Type B pancreatic cell (in vitro differentiated cells): ENCODE results near the gene CKAP2L. TPM values are rescaled to one million over a fixed set of nuclear protein-coding genes. Genes with fewer than 3 reads are reported as not detected.

Source experiments
- DNase-seq: peaks from one replicate; pipeline ENCODE4 v3.0.0; 2021; ENCODE audit warnings: mixed read lengths; ENCODE audit not compliant: unreplicated experiment; ENCODE audit errors: extremely low spot score
- H3K27ac Mint-ChIP-seq: 2 replicates; pipeline ENCODE4 v1.8.0; 2021; ENCODE audit warnings: mild to moderate bottlenecking, mixed read lengths
- H3K27me3 Mint-ChIP-seq: 2 replicates; pipeline ENCODE4 v1.8.0; 2021; ENCODE audit warnings: mixed read lengths
- H3K36me3 Mint-ChIP-seq: 2 replicates; pipeline ENCODE4 v1.8.0; 2021; ENCODE audit warnings: mixed read lengths
- H3K4me1 Mint-ChIP-seq: one replicate; pipeline ENCODE4 v1.8.0; 2021; ENCODE audit warnings: mixed read lengths; ENCODE audit not compliant: unreplicated experiment
- H3K4me3 Mint-ChIP-seq: 2 replicates; pipeline ENCODE4 v1.8.0; 2021; ENCODE audit warnings: mild to moderate bottlenecking, mixed read lengths
- H3K9me3 Mint-ChIP-seq: 2 replicates; pipeline ENCODE4 v1.8.0; 2021; ENCODE audit warnings: mixed read lengths
- CTCF ChIP-seq: fragments of 200-600 bp; sonication (generic); conservative IDR thresholded peaks from 2 replicates; pipeline ENCODE4 v1.5.0; 2021; ENCODE audit warnings: antibody characterized with exemption, mild to moderate bottlenecking
- total RNA-seq: library from RNA; stranded (reverse); gene quantifications from 2 replicates; pipeline ENCODE4 v1.2.1, GENCODE V29; 2021; ENCODE audit warnings: low replicate concordance

The CKAP2L gene
- total RNA-seq, 1 donor from 2014 or later = 25.4 TPM

- DNase-seq = no peak
- Mint-ChIP-seq H3K9me3 (no peaks in the 10 kb centered on the region), H3K4me1 (no peaks in the 10 kb centered on the region), H3K27me3 (peaks cover 7% of the 10 kb centered on the region), H3K27ac (no peak overlapping the region), H3K36me3 (no peaks in the 10 kb centered on the region), H3K4me3 (no peak overlapping the region)
- no peak for TF ChIP-seq CTCF
Observed at GRCh38 chr2:112733871-112734270, 30.5 kb downstream of the CKAP2L start.

GRCh38 chr2:112733456-112733855 lies 31.0 kb downstream of the CKAP2L start:
- no peak for DNase-seq
- Mint-ChIP-seq H3K4me3 (no peak overlapping the region), H3K27me3 (peaks cover 7% of the 10 kb centered on the region), H3K4me1 (no peaks in the 10 kb centered on the region), H3K36me3 (no peaks in the 10 kb centered on the region), H3K9me3 (no peaks in the 10 kb centered on the region), H3K27ac (no peak overlapping the region)
- no peak for TF ChIP-seq CTCF

- no peaks in the 10 kb centered on the region for H3K36me3 Mint-ChIP-seq
- peaks cover 4% of the 10 kb centered on the region for H3K4me1 Mint-ChIP-seq
- DNase-seq = no peak
- no peak overlapping the region for H3K4me3 Mint-ChIP-seq
- peaks cover 12% of the 10 kb centered on the region for H3K27me3 Mint-ChIP-seq
- no peaks in the 10 kb centered on the region for H3K9me3 Mint-ChIP-seq
- no peak for TF ChIP-seq CTCF
- H3K27ac Mint-ChIP-seq = no peak overlapping the region
Observed at GRCh38 chr2:112731479-112731878, 32.9 kb downstream of the CKAP2L start.

- H3K27ac Mint-ChIP-seq = no peak overlapping the region
Observed at GRCh38 chr2:112730791-112731190, 33.6 kb downstream of the CKAP2L start.

GRCh38 chr2:112730216-112730615 lies 34.2 kb downstream of the CKAP2L start:
- Mint-ChIP-seq H3K27me3 (peaks cover 12% of the 10 kb centered on the region), H3K36me3 (no peaks in the 10 kb centered on the region), H3K9me3 (no peaks in the 10 kb centered on the region), H3K4me3 (no peak overlapping the region), H3K4me1 (peaks cover 4% of the 10 kb centered on the region), H3K27ac (no peak overlapping the region)
- DNase-seq = no peak
- TF ChIP-seq CTCF = no peak

More at GRCh38 chr2:112730791-112731190, 33.6 kb downstream of the CKAP2L start:
- no peak for DNase-seq
- Mint-ChIP-seq H3K36me3 (no peaks in the 10 kb centered on the region), H3K4me3 (no peak overlapping the region), H3K27me3 (peaks cover 12% of the 10 kb centered on the region), H3K4me1 (peaks cover 4% of the 10 kb centered on the region), H3K9me3 (no peaks in the 10 kb centered on the region)
- no peak for TF ChIP-seq CTCF
